Articular chondrocyte of knee joint (primary cell): ENCODE data around the gene LPCAT2. TPM values are rescaled to one million over a fixed set of nuclear protein-coding genes. Genes with fewer than 3 reads are reported as not detected.

Experiments used
- total RNA-seq: library from RNA; depleted of rRNA; stranded (reverse); fragments of >200 nt; gene quantifications from 2 replicates; pipeline ENCODE4 v1.2.3, GENCODE V29; 2012

Gene LPCAT2, protein sequence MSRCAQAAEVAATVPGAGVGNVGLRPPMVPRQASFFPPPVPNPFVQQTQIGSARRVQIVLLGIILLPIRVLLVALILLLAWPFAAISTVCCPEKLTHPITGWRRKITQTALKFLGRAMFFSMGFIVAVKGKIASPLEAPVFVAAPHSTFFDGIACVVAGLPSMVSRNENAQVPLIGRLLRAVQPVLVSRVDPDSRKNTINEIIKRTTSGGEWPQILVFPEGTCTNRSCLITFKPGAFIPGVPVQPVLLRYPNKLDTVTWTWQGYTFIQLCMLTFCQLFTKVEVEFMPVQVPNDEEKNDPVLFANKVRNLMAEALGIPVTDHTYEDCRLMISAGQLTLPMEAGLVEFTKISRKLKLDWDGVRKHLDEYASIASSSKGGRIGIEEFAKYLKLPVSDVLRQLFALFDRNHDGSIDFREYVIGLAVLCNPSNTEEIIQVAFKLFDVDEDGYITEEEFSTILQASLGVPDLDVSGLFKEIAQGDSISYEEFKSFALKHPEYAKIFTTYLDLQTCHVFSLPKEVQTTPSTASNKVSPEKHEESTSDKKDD
- 17.0 and 19.6 TPM in 2 replicates for total RNA-seq

DNA sequence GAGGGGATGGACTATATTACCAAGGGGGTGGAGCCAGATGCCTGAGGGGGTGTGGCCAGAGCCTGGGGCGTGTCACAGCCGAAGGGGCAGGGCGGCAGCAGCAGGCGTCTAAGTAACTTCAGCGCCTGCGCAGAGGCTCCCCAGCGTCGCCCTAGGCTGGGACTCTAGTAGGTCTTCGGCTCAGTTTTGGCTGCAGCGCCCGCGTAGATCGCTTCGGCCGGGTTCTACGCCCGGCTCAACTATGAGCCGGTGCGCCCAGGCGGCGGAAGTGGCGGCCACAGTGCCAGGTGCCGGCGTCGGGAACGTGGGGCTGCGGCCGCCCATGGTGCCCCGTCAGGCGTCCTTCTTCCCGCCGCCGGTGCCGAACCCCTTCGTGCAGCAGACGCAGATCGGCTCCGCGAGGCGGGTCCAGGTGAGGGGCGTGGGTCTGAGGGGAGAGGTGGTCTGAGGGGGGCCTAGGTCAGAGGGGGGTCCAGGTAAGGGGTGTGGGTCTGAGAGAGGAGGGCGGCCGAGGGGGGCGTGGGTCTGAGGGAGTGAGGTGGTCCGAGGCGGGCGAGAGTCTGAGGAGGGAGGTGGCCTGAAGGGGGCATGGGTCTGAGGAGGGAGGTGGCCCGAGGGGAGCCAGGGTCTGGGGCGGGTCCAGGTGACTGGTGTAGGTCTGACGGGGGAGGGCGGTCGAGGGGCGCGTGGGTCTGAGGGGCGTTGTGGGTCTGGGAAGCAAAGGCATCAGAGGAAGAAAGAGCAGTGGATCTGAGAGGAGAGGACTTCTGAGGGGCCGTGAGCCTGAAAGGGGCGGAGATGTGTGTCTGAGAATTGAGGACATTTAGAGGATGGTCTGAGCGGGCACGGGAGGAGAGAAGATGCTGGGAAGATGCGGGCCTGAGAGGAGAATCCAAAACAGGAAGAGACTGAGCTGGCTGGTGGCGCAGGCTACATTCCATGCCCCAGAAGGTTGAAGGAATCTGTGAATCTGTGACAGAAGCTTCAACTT, at the start of gene LPCAT2:
Gene LPCAT2, plus strand, starts transcription at position 132 of the 991 bp plus-strand sequence. Its CDS starts 110 bp downstream, at position 242.

DNA sequence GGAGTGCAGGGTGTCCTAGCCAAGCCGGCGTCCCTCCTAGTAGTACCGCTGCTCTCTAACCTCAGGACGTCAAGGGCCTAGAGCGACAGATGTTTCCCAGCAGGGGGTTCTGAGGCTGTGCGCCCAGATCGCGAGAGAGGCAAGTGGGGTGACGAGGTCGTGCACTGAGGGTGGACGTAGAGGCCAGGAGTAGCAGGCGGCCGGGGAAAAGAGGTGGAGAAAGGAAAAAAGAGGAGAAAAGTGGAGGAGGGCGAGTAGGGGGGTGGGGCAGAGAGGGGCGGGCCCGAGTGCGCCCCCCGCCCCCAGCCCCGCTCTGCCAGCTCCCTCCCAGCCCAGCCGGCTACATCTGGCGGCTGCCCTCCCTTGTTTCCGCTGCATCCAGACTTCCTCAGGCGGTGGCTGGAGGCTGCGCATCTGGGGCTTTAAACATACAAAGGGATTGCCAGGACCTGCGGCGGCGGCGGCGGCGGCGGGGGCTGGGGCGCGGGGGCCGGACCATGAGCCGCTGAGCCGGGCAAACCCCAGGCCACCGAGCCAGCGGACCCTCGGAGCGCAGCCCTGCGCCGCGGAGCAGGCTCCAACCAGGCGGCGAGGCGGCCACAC, 29.9 kb upstream of the LPCAT2 start, which contains the start of gene MMP2:
Gene MMP2, plus strand, starts transcription at position 372 of the 603 bp plus-strand sequence. CDS start 282 bp downstream, outside the sequence.

DNA sequence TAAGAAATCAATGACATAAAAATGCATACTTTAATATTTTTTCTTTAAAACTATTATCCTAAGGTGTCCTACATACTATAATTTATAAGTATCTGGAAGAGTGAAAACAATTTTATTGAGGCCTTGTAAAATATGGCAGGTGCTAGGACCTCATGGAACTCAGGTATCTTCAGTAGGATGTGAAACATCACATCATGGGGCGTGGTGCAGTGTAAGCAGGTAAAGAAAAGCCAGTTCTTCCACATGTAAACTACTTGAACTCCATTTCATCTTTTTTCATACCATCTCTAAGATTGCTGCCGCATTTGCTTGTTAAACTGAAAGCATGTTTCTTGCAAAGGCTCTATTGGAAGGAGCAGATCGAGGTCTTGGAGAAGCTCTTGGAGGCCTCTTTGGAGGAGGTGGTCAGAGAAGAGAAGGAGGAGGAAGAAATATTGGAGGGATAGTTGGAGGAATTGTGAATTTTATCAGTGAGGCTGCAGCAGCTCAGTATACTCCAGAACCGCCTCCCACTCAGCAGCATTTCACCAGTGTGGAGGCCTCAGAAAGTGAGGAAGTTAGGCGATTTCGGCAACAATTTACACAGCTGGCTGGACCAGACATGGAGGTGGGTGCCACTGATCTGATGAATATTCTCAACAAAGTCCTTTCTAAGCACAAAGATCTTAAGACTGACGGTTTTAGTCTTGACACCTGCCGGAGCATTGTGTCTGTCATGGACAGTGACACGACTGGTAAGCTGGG, 57.7 kb downstream of the LPCAT2 start, which contains the start of gene CAPNS2:
Gene CAPNS2, plus strand, starts transcription at position 253 of the 744 bp plus-strand sequence. Its CDS starts 73 bp downstream, at position 326.

Other genes starting within 250 kb of the LPCAT2 start
- 2.4 and 3.1 TPM in 2 replicates for gene IRX6, start 184.9 kb upstream of the LPCAT2 start, total RNA-seq
- gene MMP2, start 29.9 kb upstream of the LPCAT2 start, total RNA-seq, result 355 and 362 TPM in 2 replicates
- gene CAPNS2, start 57.6 kb downstream of the LPCAT2 start, total RNA-seq, result 0.65 and 0.78 TPM in 2 replicates
- not detected in 2 replicates for gene SLC6A2, start 146.9 kb downstream of the LPCAT2 start, total RNA-seq